HepG2 (cell line): ENCODE results near the gene RIMOC1. TPM values are rescaled to one million over a fixed set of nuclear protein-coding genes. Genes with fewer than 3 reads are reported as not detected.
A peak's percentile ranks its signal among the peaks of the same experiment; 100 is the strongest.

ENCODE experiments used
- ARNT ChIP-seq: fragments of 450-650 bp; IDR thresholded peaks from 2 replicates; pipeline ENCODE4 v1.6.1; 2017
- CC2D1A ChIP-seq: sonication (generic); formaldehyde crosslinking; IDR thresholded peaks from 2 replicates; pipeline ENCODE4 v1.8.1; 2023; ENCODE audit warnings: mild to moderate bottlenecking, missing genetic modification reagents
- CREB1 ChIP-seq, 2 experiments: fragments of 450-650 bp in 1 of 2; IDR thresholded peaks; 2 replicates each; pipeline ENCODE4 v1.6.1; 2016 to 2017; ENCODE audit warnings: control low read depth in 1 of 2, mild to moderate bottlenecking in 1 of 2, missing compliant biosample characterization in 1 of 2, missing genetic modification characterization in 1 of 2
- E2F2 ChIP-seq: sonication (generic); formaldehyde crosslinking; IDR thresholded peaks from 2 replicates; pipeline ENCODE4 v1.4.0; 2020; ENCODE audit warnings: missing genetic modification reagents, borderline replicate concordance
- HBP1 ChIP-seq: IDR thresholded peaks from 2 replicates; pipeline ENCODE4 v1.6.1; 2016; ENCODE audit warnings: low read depth, control low read depth
- HHEX ChIP-seq: IDR thresholded peaks from 2 replicates; pipeline ENCODE4 v1.6.1; 2016; ENCODE audit warnings: control low read depth
- PREB ChIP-seq: sonication (generic); formaldehyde crosslinking; IDR thresholded peaks from 2 replicates; pipeline ENCODE4 v1.4.0; 2020; ENCODE audit warnings: missing genetic modification reagents
- RFX5 ChIP-seq: IDR thresholded peaks from 2 replicates; pipeline ENCODE4 v1.6.1; 2011; ENCODE audit warnings: low read depth, low read length, improper control_type of control experiment
- SALL2 ChIP-seq: sonication (generic); formaldehyde crosslinking; IDR thresholded peaks from 2 replicates; pipeline ENCODE4 v1.8.1; 2023; ENCODE audit warnings: mild to moderate bottlenecking, missing genetic modification reagents, inconsistent platforms
- SSRP1 ChIP-seq: IDR thresholded peaks from 2 replicates; pipeline ENCODE4 v1.6.1; 2016; ENCODE audit warnings: control low read depth
- TSC22D2 ChIP-seq: sonication (generic); formaldehyde crosslinking; IDR thresholded peaks from 2 replicates; pipeline ENCODE4 v1.5.1; 2020; ENCODE audit warnings: missing genetic modification reagents, mild to moderate bottlenecking, borderline replicate concordance
- ZBTB21 ChIP-seq: sonication (generic); formaldehyde crosslinking; IDR thresholded peaks from 2 replicates; pipeline ENCODE4 v1.4.0; 2020; ENCODE audit warnings: missing genetic modification reagents
- ZKSCAN8 ChIP-seq: IDR thresholded peaks from 2 replicates; pipeline ENCODE4 v1.6.1; 2016; ENCODE audit warnings: borderline replicate concordance, missing genetic modification reagents, missing compliant biosample characterization
- ZNF292 ChIP-seq: sonication (generic); formaldehyde crosslinking; IDR thresholded peaks from 2 replicates; pipeline ENCODE4 v1.8.1; 2022; ENCODE audit warnings: mild to moderate bottlenecking, low read depth, missing genetic modification reagents, borderline replicate concordance
- ZNF383 ChIP-seq: sonication (generic); formaldehyde crosslinking; IDR thresholded peaks from 2 replicates; pipeline ENCODE4 v1.4.0; 2020; ENCODE audit warnings: missing genetic modification reagents, mild to moderate bottlenecking, borderline replicate concordance
- ZNF513 ChIP-seq: sonication (generic); formaldehyde crosslinking; conservative IDR thresholded peaks from 2 replicates; pipeline ENCODE4 v1.5.0; 2020; ENCODE audit warnings: missing genetic modification reagents
- ZNF597 ChIP-seq: sonication (generic); formaldehyde crosslinking; IDR thresholded peaks from 2 replicates; pipeline ENCODE4 v1.5.0; 2020; ENCODE audit warnings: missing genetic modification reagents
- ZNF704 ChIP-seq: sonication (generic); formaldehyde crosslinking; IDR thresholded peaks from 2 replicates; pipeline ENCODE4 v1.8.1; 2023; ENCODE audit warnings: mild to moderate bottlenecking, inconsistent platforms, moderate library complexity, missing genetic modification reagents, borderline replicate concordance
- ZNF749 ChIP-seq: sonication (generic); formaldehyde crosslinking; IDR thresholded peaks from 2 replicates; pipeline ENCODE4 v1.8.0; 2022; ENCODE audit warnings: mild to moderate bottlenecking, missing genetic modification reagents, moderate library complexity, borderline replicate concordance
- ZNF768 ChIP-seq: sonication (generic); formaldehyde crosslinking; IDR thresholded peaks from 2 replicates; pipeline ENCODE4 v1.4.0; 2020; ENCODE audit warnings: missing genetic modification reagents
- ZNF776 ChIP-seq: sonication (generic); formaldehyde crosslinking; IDR thresholded peaks from 2 replicates; pipeline ENCODE4 v1.4.0; 2020; ENCODE audit warnings: mild to moderate bottlenecking, missing genetic modification reagents
- ZSCAN25 ChIP-seq: sonication (generic); formaldehyde crosslinking; IDR thresholded peaks from 2 replicates; pipeline ENCODE4 v1.8.0; 2022; ENCODE audit warnings: mild to moderate bottlenecking, missing genetic modification reagents
- polyA plus RNA-seq, 8 experiments: library from polyadenylated mRNA; depleted of rRNA in 3 of 8; stranded (reverse) in 7 of 8; unstranded in 1 of 8; fragments of >200 nt; fragmentation: Illumina TruSeq in 4 of 8; extraction: Trizol in 4 of 8; gene quantifications; 2 replicates each; pipeline versions ENCODE4 v1.2.1 to v1.2.3, GENCODE V29; 2011 to 2016; ENCODE audit warnings: low read depth in 4 of 8, missing spikeins in 1 of 8, mixed read lengths in 1 of 8; ENCODE audit not compliant: insufficient read depth in 1 of 8
- total RNA-seq, 5 experiments: library from RNA; depleted of rRNA; stranded (reverse); fragments of >200 nt; fragmentation: Illumina TruSeq; extraction: Trizol; gene quantifications; 2 replicates each; pipeline ENCODE4 v1.2.3, GENCODE V29; 2016; ENCODE audit warnings: low read depth in 1 of 5

RIMOC1 gene
- total and polyA plus RNA-seq, 2 of the 13 experiments (the other 11 are each of a cell fraction or from before 2014, with no cell fraction given) = 16.3 to 16.9 TPM

- TF ChIP-seq ZNF513 (CRISPR knock-in tag) (peak; percentile 75; the same call in 1 of the 2 replicates), SSRP1 (CRISPR knock-in tag) (no peak), ZNF292 (CRISPR knock-in tag) (0 out of 2 replicates have a peak, but pooled peaks have one; percentile 41), ZKSCAN8 (no peak), ARNT (no peak), ZNF776 (CRISPR knock-in tag) (peak; percentile 90), SALL2 (CRISPR knock-in tag) (peak; percentile 82; the same call in 1 of the 2 replicates), PREB (CRISPR knock-in tag) (no peak), ZNF768 (CRISPR knock-in tag) (peak; percentile 61; the same call in 1 of the 2 replicates), E2F2 (CRISPR knock-in tag) (peak; percentile 95; the same call in 1 of the 2 replicates), ZNF597 (CRISPR knock-in tag) (no peak), ZNF749 (CRISPR knock-in tag) (0 out of 2 replicates have a peak, but pooled peaks have one; percentile 74), CC2D1A (CRISPR knock-in tag) (0 out of 2 replicates have a peak, but pooled peaks have one; percentile 36), ZNF704 (CRISPR knock-in tag) (peak; percentile 61; the same call in 1 of the 2 replicates), HHEX (no peak), ZNF383 (CRISPR knock-in tag) (peak; percentile 80; the same call in 1 of the 2 replicates), HBP1 (CRISPR knock-in tag) (peak; percentile 32; the same call in 1 of the 2 replicates), ZBTB21 (CRISPR knock-in tag) (no peak; the same call in 1 of the 2 replicates), RFX5 (no peak; the same call in 1 of the 2 replicates), CREB1 (IDR thresholded peaks at IDR 0.05) (peak; percentile 80), CREB1 (CRISPR knock-in tag; IDR thresholded peaks at IDR 0.05) (no peak; the same call in 1 of the 2 replicates), TSC22D2 (CRISPR knock-in tag) (0 out of 2 replicates have a peak, but pooled peaks have one; percentile 66), ZSCAN25 (CRISPR knock-in tag) (no peak)
These were observed 20.9 kb downstream of the RIMOC1 start, which contains the start of gene FBXO4 (continued) for GRCh38 chr5:41924872-41925554.
